AG09319 (cell line): Measurements from ENCODE around the gene TRIM8.

Experiments
- DNase-seq: peaks from one replicate; pipeline ENCODE4 v3.0.0-alpha.2; 2010; ENCODE audit warnings: low read depth; ENCODE audit errors: extremely low read depth
- TF ChIP-seq, protein P1 (sequence below): IDR thresholded peaks from 2 replicates; pipeline ENCODE4 v1.5.1; 2011; ENCODE audit warnings: low read depth, mild to moderate bottlenecking, inconsistent platforms, low read length, moderate library complexity

The TRIM8 gene

DNA sequence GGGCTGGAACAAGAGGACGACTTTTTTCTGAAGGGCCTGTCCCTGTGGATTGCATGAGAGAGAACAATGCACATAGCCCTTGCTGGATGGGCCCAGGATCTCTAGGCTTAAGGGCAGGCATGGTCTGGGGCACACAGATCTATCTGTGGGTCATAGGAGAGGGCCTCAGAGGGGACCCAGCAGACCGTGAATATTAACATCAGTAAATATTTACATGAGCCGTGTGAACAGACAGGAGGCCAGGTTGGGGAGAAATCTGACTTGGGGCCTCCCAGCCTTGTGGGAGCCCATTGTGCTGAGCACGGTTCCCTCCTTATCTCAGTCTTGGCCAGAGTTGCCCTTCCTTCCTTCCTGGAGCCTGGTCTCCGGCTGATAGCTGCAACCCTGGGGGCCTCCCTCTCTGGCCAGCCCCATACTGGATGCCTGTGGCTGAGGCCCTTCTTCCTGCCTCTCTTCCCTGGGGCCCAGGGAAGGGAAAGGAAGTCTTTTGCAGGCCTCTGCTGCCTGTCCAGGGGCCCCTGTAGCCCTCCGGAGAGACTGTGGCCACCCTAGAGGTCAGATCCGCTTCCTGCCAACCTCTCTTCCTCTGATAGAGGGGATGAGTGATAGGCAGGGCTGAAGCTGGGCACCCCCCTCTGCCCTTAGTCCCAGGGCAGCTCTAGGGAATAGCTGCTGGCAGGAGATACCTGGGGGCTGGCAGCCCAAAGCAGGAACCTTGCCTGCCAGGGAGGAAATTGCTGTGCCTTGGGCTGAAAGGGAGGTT is 44.5 kb upstream of the TRIM8 start:
- TF ChIP-seq, protein P1, sequence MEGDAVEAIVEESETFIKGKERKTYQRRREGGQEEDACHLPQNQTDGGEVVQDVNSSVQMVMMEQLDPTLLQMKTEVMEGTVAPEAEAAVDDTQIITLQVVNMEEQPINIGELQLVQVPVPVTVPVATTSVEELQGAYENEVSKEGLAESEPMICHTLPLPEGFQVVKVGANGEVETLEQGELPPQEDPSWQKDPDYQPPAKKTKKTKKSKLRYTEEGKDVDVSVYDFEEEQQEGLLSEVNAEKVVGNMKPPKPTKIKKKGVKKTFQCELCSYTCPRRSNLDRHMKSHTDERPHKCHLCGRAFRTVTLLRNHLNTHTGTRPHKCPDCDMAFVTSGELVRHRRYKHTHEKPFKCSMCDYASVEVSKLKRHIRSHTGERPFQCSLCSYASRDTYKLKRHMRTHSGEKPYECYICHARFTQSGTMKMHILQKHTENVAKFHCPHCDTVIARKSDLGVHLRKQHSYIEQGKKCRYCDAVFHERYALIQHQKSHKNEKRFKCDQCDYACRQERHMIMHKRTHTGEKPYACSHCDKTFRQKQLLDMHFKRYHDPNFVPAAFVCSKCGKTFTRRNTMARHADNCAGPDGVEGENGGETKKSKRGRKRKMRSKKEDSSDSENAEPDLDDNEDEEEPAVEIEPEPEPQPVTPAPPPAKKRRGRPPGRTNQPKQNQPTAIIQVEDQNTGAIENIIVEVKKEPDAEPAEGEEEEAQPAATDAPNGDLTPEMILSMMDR, result no peak
- no peak for DNase-seq

DNA sequence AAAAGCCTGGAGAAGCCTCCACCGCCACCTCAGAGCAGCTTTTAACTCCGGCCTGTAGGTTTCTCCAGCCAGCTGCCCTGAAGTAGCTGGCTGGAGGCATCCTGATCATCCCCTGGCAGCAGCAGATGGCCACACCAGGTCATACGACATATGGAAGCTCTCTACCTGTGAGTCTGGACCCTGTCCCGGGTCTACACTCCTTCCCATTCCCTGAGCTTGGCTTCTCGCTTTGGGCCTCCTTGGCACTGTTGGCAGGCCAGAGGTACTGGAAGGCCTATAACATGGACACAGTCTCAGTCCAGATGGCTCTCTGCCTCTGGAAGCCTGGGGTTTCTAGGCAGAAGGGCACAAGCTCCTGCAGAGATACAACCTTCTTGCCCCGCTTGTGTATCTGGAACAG is 43.5 kb upstream of the TRIM8 start:
- TF ChIP-seq, protein P1, result no peak
- no peak for DNase-seq

DNA sequence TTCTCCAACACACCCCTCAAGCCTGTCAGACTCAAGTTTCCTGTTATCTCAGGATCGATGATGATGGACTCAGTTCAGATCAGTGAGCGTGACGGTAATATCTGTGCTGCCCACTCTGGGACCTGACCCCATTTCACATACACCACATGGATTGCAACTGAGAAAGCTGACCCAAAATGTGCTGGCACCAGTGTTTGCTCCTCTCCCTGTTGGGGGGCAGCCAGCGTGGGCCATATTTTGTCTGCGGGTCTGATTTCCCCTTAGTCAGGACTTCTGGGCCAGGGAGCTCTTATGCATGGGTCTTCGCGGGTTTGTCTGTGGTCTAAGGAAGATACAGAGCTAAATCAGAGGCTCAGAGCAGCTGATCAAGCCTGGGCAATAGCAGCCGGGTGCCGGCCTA is 42.6 kb upstream of the TRIM8 start:
- DNase-seq, result no peak
- TF ChIP-seq, protein P1, result no peak

- DNase-seq, result no peak
- TF ChIP-seq, protein P1, result no peak
These were observed 41.8 kb upstream of the TRIM8 start for GRCh38 chr10:102602272-102603045.

DNA sequence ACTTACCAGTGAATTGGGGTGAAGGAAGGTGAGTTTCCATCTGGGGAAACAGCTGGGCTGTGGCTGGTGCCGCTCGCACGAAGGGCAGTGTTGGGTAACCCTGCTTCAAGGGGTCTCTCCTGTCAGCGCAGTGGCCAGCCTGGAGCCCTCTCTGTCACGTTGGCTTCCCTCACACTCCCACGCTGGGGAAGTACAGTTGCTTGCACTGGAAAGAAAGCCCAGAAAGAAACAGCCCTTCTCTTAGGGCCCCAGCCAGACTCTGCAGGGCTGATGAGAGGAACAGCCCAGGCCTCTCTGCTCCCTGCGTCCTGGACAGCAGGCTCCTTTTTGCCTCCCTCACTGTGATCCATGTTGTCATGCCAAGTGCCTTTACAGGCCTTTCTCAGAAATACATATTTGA is 40.3 kb upstream of the TRIM8 start:
- TF ChIP-seq, protein P1, result no peak
- DNase-seq, result no peak

GRCh38 chr10:102604439-102604841 is 39.8 kb upstream of the TRIM8 start:
- TF ChIP-seq, protein P1, result no peak
- DNase-seq, result no peak

DNA sequence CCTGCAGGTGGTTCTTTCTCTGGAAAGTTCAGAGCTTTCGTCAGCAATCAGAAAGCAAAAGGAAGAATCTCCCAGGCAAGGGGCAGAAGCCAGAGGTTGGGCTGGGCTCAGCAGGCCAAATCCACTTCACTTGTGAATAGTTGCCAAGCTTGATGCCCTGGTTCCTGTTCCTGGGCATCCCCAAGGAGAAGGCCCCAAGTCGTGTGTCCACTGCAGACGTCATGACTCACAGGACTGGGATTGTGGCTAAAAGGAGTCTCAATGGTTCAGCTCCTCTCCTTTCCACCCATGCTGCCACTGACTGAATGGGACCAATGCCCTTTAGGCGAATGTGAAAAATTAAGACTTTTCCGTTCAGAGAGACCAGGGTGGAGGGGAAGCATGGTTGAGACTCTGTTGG is 38.6 kb upstream of the TRIM8 start:
- TF ChIP-seq, protein P1, result no peak
- DNase-seq, result no peak
